Kidney capillary endothelial cell (primary cell): ENCODE results near the gene FKBP8.

Experiments
- DNase-seq: peaks from one replicate; pipeline ENCODE4 v3.0.0-alpha.2; 2018; ENCODE audit warnings: low spot score

The FKBP8 gene

GRCh38 chr19:18483119-18483890 is 60.1 kb downstream of the FKBP8 start:
- DNase-seq: no peak
